Tibial artery (tissue), 4 donors: ENCODE results near the gene MLH3.

ENCODE experiments used
- DNase-seq, 2 donors: peaks; one replicate each; pipeline ENCODE4 v3.0.0-alpha.2; 2019
- H3K27ac ChIP-seq, 2 donors: fragments of 200-600 bp; sonication (generic) in 1 of 2; 1 replicate in 1 of 2; 2 replicates in 1 of 2; pipeline ENCODE4 v1.5.1; 2018 to 2019; ENCODE audit warnings: mild to moderate bottlenecking in 1 of 2
- H3K27me3 ChIP-seq, 2 donors: fragments of 200-600 bp; sonication (generic) in 1 of 2; one replicate each; pipeline versions ENCODE4 v1.5.1 to v1.6.0; 2016 to 2019
- H3K36me3 ChIP-seq, 3 donors: fragments of 200-600 bp; sonication (generic) in 2 of 3; one replicate each; pipeline ENCODE4 v1.5.1; 2016 to 2019; ENCODE audit warnings: mild to moderate bottlenecking in 2 of 3
- H3K4me1 ChIP-seq, 4 donors: fragments of 200-600 bp; sonication (generic) in 2 of 4; 1 replicate in 3 of 4; 2 replicates in 1 of 4; pipeline ENCODE4 v1.5.1; 2016 to 2019
- H3K4me3 ChIP-seq, 2 donors: fragments of 200-600 bp; sonication (generic) in 1 of 2; 1 replicate in 1 of 2; 2 replicates in 1 of 2; pipeline ENCODE4 v1.5.1; 2018 to 2019; ENCODE audit warnings: mild to moderate bottlenecking in 2 of 2
- H3K9me3 ChIP-seq, 3 donors: fragments of 200-600 bp; sonication (generic) in 1 of 3; one replicate each; pipeline ENCODE4 v1.5.1; 2016 to 2019
- CTCF ChIP-seq, 2 experiments: fragments of 200-600 bp in 1 of 2; fragments of 450-650 bp in 1 of 2; IDR thresholded peaks; one replicate each; pipeline ENCODE4 v1.5.1; 2017 to 2019; ENCODE audit warnings: antibody characterized with exemption in 2 of 2, mild to moderate bottlenecking in 1 of 2, moderate library complexity in 1 of 2
- intact Hi-C: fragments of 100-400 bp; cut with DNase I; formaldehyde crosslinking; loops from one replicate; pipeline ENCODE4 v1.15.0; 2023; ENCODE audit warnings: low total_unique reads

Gene MLH3

GRCh38 chr14:74982661-74983060 is 68.6 kb downstream of the MLH3 start:
- H3K4me3 ChIP-seq = no peak overlapping the region
- H3K9me3 ChIP-seq = no peaks in the 10 kb centered on the region
- no peaks in the 10 kb centered on the region for H3K36me3 ChIP-seq
- H3K4me1 ChIP-seq = peaks cover 5 to 89% (median 78%) of the 10 kb centered on the region in 4 donors
- H3K27ac ChIP-seq = peak overlapping the region; percentile 80 to 94
- intact Hi-C loops = loop anchor here (5.0 kb wide), 1 partner anchor 295 kb away; the partner anchor contains the start of gene FOS
- no peaks in the 10 kb centered on the region for H3K27me3 ChIP-seq
- DNase-seq = no peak
- TF ChIP-seq CTCF (IDR thresholded peaks at IDR 0.05) = no peak

GRCh38 chr14:74981833-74982232 is 69.4 kb downstream of the MLH3 start:
- DNase-seq = peak in 1 of 2 donors; percentile 64
- H3K4me3 ChIP-seq = no peak overlapping the region
- peaks cover 5 to 98% (median 80%) of the 10 kb centered on the region in 4 donors for H3K4me1 ChIP-seq
- intact Hi-C loops = loop anchor here (5.0 kb wide), 1 partner anchor 295 kb away; the partner anchor contains the start of gene FOS
- TF ChIP-seq CTCF (IDR thresholded peaks at IDR 0.05) = no peak
- H3K27me3 ChIP-seq = no peaks in the 10 kb centered on the region
- no peaks in the 10 kb centered on the region for H3K36me3 ChIP-seq
- peak overlapping the region; percentile 80 to 94 for H3K27ac ChIP-seq
- no peaks in the 10 kb centered on the region for H3K9me3 ChIP-seq

- Histone ChIP-seq H3K4me3 (peak overlapping the region in 1 of 2 donors; percentile 49), H3K4me1 (peaks cover 5 to 97% (median 80%) of the 10 kb centered on the region in 4 donors), H3K9me3 (no peaks in the 10 kb centered on the region), H3K36me3 (no peaks in the 10 kb centered on the region), H3K27me3 (no peaks in the 10 kb centered on the region), H3K27ac (peak overlapping the region; percentile 80 to 94)
- intact Hi-C loops = loop anchor here (5.0 kb wide), 1 partner anchor 296 kb away; the partner anchor contains the start of gene FOS
- no peak for DNase-seq
- no peak for TF ChIP-seq CTCF (IDR thresholded peaks at IDR 0.05)
Measured at GRCh38 chr14:74981462-74981782, 69.8 kb downstream of the MLH3 start.

- peaks cover 5 to 92% (median 77%) of the 10 kb centered on the region in 4 donors for H3K4me1 ChIP-seq
- intact Hi-C loops = loop anchor here (5.0 kb wide), 1 partner anchor 296 kb away; the partner anchor contains the start of gene FOS
- TF ChIP-seq CTCF (IDR thresholded peaks at IDR 0.05) = no peak
- H3K27ac ChIP-seq = peak overlapping the region; percentile 80 to 94
- DNase-seq = peak; percentile 80 to 97
- no peaks in the 10 kb centered on the region for H3K36me3 ChIP-seq
- no peaks in the 10 kb centered on the region for H3K27me3 ChIP-seq
- peak overlapping the region; percentile 47 to 49 for H3K4me3 ChIP-seq
- no peaks in the 10 kb centered on the region for H3K9me3 ChIP-seq
Measured at GRCh38 chr14:74980731-74981461, 70.4 kb downstream of the MLH3 start.

- H3K4me1 ChIP-seq = peaks cover 5 to 91% (median 74%) of the 10 kb centered on the region in 4 donors
- DNase-seq = peak in 1 of 2 donors; percentile 73
- no peak for TF ChIP-seq CTCF (IDR thresholded peaks at IDR 0.05)
- no peaks in the 10 kb centered on the region for H3K9me3 ChIP-seq
- intact Hi-C loops = loop anchor here (5.0 kb wide), 1 partner anchor 297 kb away; the partner anchor contains the start of gene FOS
- peak overlapping the region; percentile 80 to 94 for H3K27ac ChIP-seq
- no peaks in the 10 kb centered on the region for H3K36me3 ChIP-seq
- no peaks in the 10 kb centered on the region for H3K27me3 ChIP-seq
- peak overlapping the region; percentile 47 to 49 for H3K4me3 ChIP-seq
Measured at GRCh38 chr14:74980398-74980730, 70.9 kb downstream of the MLH3 start.
